Psoas muscle (tissue), 8 donors: ENCODE results near the gene LSAMP. TPM values are rescaled to one million over a fixed set of nuclear protein-coding genes. Genes with fewer than 3 reads are reported as not detected.

Experiments used
- ATAC-seq, 4 donors: fragments of 200-7000 bp; cut with Tn5 transposase; one replicate each; pipeline ENCODE4 v1.9.1; 2020; ENCODE audit warnings: moderate library complexity in 3 of 4, mild to moderate bottlenecking in 2 of 4
- DNase-seq, 2 donors: peaks; one replicate each; pipeline ENCODE4 v3.0.0-alpha.2; 2020
- H3K27ac ChIP-seq: fragments of 200-600 bp; one replicate; pipeline ENCODE4 v1.8.0; 2022
- H3K27me3 ChIP-seq, 3 donors: fragments of 200-600 bp in 1 of 3; one replicate each; pipeline versions ENCODE4 v1.6.1 to v1.8.0; 2013 to 2022; ENCODE audit warnings: low read length in 2 of 3, mild to moderate bottlenecking in 2 of 3, moderate library complexity in 1 of 3; ENCODE audit not compliant: insufficient read depth in 3 of 3
- H3K36me3 ChIP-seq, 2 donors: fragments of 200-600 bp in 1 of 2; one replicate each; pipeline versions ENCODE4 v1.6.1 to v1.8.0; 2013 to 2022; ENCODE audit warnings: low read depth in 1 of 2, mild to moderate bottlenecking in 1 of 2, moderate library complexity in 1 of 2; ENCODE audit not compliant: insufficient read depth in 1 of 2
- H3K4me1 ChIP-seq: fragments of 200-600 bp; one replicate; pipeline ENCODE4 v1.8.0; 2022
- H3K4me3 ChIP-seq: fragments of 200-600 bp; one replicate; pipeline ENCODE4 v1.8.0; 2022; ENCODE audit warnings: mild to moderate bottlenecking
- H3K9me3 ChIP-seq: fragments of 200-600 bp; one replicate; pipeline ENCODE4 v1.8.0; 2022
- CTCF ChIP-seq: fragments of 200-600 bp; IDR thresholded peaks from one replicate; pipeline ENCODE4 v1.8.0; 2022; ENCODE audit warnings: antibody characterized with exemption
- WGBS, 3 donors: extraction: QIAGEN DNeasy Blood & Tissue Kit; methylation state at CpG; one replicate each; pipeline versions ENCODE4 v1.1.6 to v1.1.7; 2013; 5-methylcytosine and 5-hydroxymethylcytosine counted together
- intact Hi-C, 2 donors: fragments of 100-400 bp; cut with DNase I; formaldehyde crosslinking; loops; one replicate each; pipeline versions ENCODE4 v1.11.0 to v1.14.2; 2022
- polyA plus RNA-seq, 3 donors: library from polyadenylated mRNA; stranded (reverse); fragments of 200-250 nt; gene quantifications; one replicate each; pipeline ENCODE4 v1.2.3, GENCODE V29; 2013
- total RNA-seq, 4 donors: library from RNA; stranded (reverse); fragmentation: NEBNext Ultra II Directional in 2 of 4; extraction: Animal tissue kit (Norgen Biotek cat#: 25700) in 2 of 4; gene quantifications; one replicate each; pipeline versions ENCODE4 v1.2.1 to v1.2.4, GENCODE V29; 2021 to 2023
- donor health status: healthy with polysubstance abuse.
- donor health status: DM: no; HTN: no; CAD: no; lungs with moderate emphysema.
- donor health status: Bipolar disorder and iron deficiency.
- donor health status: healthy.
- donor health status: DM: yes; HTN: yes; CAD: no.
- donor health status: DM: no; HTN: no; CAD: no.
- donor health status: DM: no; HTN: no; CAD: no.
- donor health status: DM: yes; HTN: yes; CAD: no.

LSAMP gene
- total and polyA plus RNA-seq, 7 donors = 0.01 to 0.17 (median 0.04) TPM; not detected in 4

- H3K4me1 ChIP-seq = no peaks in the 10 kb centered on the region
- H3K36me3 ChIP-seq = no peaks in the 10 kb centered on the region
- no peaks in the 10 kb centered on the region for H3K27me3 ChIP-seq
- DNase-seq = peak; percentile 38 to 54
- no peak overlapping the region for H3K4me3 ChIP-seq
- TF ChIP-seq CTCF = peak; percentile 85
- H3K27ac ChIP-seq = no peak overlapping the region
- intact Hi-C loops = loop anchor here in 1 of 2 donors (10.0 kb wide), 1 partner anchor 1985 kb away; the partner anchor contains the start of gene GRAMD1C
- 45 to 55% (median 51%) methylated on average over 6 of the region's 6 CpGs for WGBS, 3 donors
- no peaks in the 10 kb centered on the region for H3K9me3 ChIP-seq
- ATAC-seq = peak; percentile 73 to 92 (median 88)
Observed at GRCh38 chr3:115819785-115820384, 625.4 kb downstream of the LSAMP start.

- Histone ChIP-seq H3K36me3 (no peaks in the 10 kb centered on the region), H3K27ac (no peak overlapping the region), H3K4me1 (no peaks in the 10 kb centered on the region), H3K4me3 (no peak overlapping the region), H3K27me3 (no peaks in the 10 kb centered on the region), H3K9me3 (no peaks in the 10 kb centered on the region)
- 16 to 21% (median 18%) methylated on average over 8 of the region's 8 CpGs for WGBS, 3 donors
- ATAC-seq (peak; percentile 67 to 89 (median 78)), DNase-seq (peak; percentile 59 to 74)
- peak; percentile 93 for TF ChIP-seq CTCF
- intact Hi-C loops = loop anchor here in 1 of 2 donors (2.0 to 10.0 kb wide), 3 partner anchors 122 to 1980 kb away; partner anchors contain the start of gene GRAMD1C
Observed at GRCh38 chr3:115814778-115815380, 630.4 kb downstream of the LSAMP start.

GRCh38 chr3:115814006-115814405, 631.3 kb downstream of the LSAMP start:
- intact Hi-C loops = loop anchor here in 1 of 2 donors (2.0 to 10.0 kb wide), 3 partner anchors 121 to 1979 kb away; partner anchors contain the start of gene GRAMD1C
- ATAC-seq (no peak), DNase-seq (no peak)
- no peaks in the 10 kb centered on the region for H3K36me3 ChIP-seq
- H3K4me1 ChIP-seq = no peaks in the 10 kb centered on the region
- no peak overlapping the region for H3K27ac ChIP-seq
- TF ChIP-seq CTCF = no peak
- H3K9me3 ChIP-seq = no peaks in the 10 kb centered on the region
- H3K4me3 ChIP-seq = no peak overlapping the region
- no peaks in the 10 kb centered on the region for H3K27me3 ChIP-seq

GRCh38 chr3:115808816-115809215, 636.5 kb downstream of the LSAMP start:
- no peaks in the 10 kb centered on the region for H3K36me3 ChIP-seq
- H3K27ac ChIP-seq = no peak overlapping the region
- H3K4me3 ChIP-seq = no peak overlapping the region
- H3K27me3 ChIP-seq = peaks cover 0 to 3% (median 0%) of the 10 kb centered on the region in 3 donors
- intact Hi-C loops = no loop called here
- WGBS, 3 donors = 73 to 83% (median 79%) methylated on average over 2 of the region's 2 CpGs
- H3K4me1 ChIP-seq = no peaks in the 10 kb centered on the region
- ATAC-seq (no peak), DNase-seq (no peak)
- no peak for TF ChIP-seq CTCF
- no peaks in the 10 kb centered on the region for H3K9me3 ChIP-seq
